ENCODE results near the gene ZNF284. TPM values are rescaled to one million over a fixed set of nuclear protein-coding genes. Genes with fewer than 3 reads are reported as not detected.

Gene ZNF284
- polyA plus RNA-seq, 2 of the 4 experiments (the other 2 are of a cell fraction) = 1.0 to 1.2 TPM

DNA sequence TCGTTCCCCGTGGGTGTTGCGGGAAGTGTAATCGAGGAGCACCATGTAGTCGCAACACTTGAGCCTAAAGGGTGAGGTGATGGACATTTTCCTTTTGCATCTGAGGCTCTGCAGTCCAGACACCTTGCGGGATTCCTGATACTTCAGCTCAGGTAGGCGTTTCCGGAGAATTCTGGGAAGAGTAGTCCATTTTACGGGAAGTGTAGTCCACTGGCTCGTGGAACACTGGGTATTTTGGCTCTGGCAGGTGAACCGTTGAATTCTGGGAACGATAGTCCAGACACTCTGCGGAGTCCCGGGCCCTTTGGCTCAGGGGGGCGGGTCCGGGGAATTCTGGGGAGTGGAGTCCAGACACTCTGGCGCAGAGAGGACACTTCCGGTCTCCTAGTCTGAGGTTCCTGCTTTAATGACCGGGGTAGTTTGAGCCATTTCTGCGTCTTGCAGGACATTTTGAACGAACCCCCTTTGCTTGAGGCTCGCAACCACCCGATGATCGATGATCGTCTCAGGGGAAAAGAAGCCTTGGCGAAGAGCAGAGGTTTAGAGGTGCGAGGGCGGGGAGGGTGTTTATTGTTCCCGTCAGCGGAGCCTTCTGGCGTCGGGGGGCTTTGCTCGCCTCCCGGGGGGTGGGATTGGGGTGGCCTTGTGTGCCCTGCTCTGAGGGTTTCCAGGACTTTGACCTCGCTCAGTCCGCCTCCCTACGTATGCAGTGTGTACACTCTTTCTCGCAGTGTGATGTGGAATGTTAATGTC is 20.1 kb upstream of the ZNF284 start, which contains the start of gene ZNF223 (continued):
- TF ChIP-seq PHF8 (IDR thresholded peaks at IDR 0.05; ENCODE audit: borderline replicate concordance, low read depth) = 0 out of 2 replicates have a peak, but pooled peaks have one; percentile 34
- no peak for TF ChIP-seq CHD4 (IDR thresholded peaks at IDR 0.05; ENCODE audit: borderline replicate concordance)
- TF ChIP-seq, protein P1, sequence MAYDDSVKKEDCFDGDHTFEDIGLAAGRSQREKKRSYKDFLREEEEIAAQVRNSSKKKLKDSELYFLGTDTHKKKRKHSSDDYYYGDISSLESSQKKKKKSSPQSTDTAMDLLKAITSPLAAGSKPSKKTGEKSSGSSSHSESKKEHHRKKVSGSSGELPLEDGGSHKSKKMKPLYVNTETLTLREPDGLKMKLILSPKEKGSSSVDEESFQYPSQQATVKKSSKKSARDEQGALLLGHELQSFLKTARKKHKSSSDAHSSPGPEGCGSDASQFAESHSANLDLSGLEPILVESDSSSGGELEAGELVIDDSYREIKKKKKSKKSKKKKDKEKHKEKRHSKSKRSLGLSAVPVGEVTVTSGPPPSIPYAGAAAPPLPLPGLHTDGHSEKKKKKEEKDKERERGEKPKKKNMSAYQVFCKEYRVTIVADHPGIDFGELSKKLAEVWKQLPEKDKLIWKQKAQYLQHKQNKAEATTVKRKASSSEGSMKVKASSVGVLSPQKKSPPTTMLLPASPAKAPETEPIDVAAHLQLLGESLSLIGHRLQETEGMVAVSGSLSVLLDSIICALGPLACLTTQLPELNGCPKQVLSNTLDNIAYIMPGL (CRISPR knock-in tag; IDR thresholded peaks at IDR 0.05; ENCODE audit: borderline replicate concordance) = no peak
- no peak for TF ChIP-seq EHMT2 (IDR thresholded peaks at IDR 0.05; ENCODE audit: low read depth)
- no peak for TF ChIP-seq HOXB13 (CRISPR knock-in tag; IDR thresholded peaks at IDR 0.05; ENCODE audit: low read depth)
- TF ChIP-seq, protein P2, sequence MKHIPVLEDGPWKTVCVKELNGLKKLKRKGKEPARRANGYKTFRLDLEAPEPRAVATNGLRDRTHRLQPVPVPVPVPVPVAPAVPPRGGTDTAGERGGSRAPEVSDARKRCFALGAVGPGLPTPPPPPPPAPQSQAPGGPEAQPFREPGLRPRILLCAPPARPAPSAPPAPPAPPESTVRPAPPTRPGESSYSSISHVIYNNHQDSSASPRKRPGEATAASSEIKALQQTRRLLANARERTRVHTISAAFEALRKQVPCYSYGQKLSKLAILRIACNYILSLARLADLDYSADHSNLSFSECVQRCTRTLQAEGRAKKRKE (CRISPR knock-in tag; IDR thresholded peaks at IDR 0.05; ENCODE audit: low read depth) = no peak
- 0 out of 2 replicates have a peak, but pooled peaks have one; percentile 2 for TF ChIP-seq FOXS1 (CRISPR knock-in tag; IDR thresholded peaks at IDR 0.05)
- TF ChIP-seq, protein P3, sequence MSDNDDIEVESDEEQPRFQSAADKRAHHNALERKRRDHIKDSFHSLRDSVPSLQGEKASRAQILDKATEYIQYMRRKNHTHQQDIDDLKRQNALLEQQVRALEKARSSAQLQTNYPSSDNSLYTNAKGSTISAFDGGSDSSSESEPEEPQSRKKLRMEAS (IDR thresholded peaks at IDR 0.05) = peak; percentile 61
- TF ChIP-seq POLR2A (IDR thresholded peaks at IDR 0.05; ENCODE audit: low read length) = peak; percentile 27; the same call in 1 of the 2 replicates
- no peak for TF ChIP-seq CBX8 (IDR thresholded peaks at IDR 0.05)
- TF ChIP-seq, protein P4, sequence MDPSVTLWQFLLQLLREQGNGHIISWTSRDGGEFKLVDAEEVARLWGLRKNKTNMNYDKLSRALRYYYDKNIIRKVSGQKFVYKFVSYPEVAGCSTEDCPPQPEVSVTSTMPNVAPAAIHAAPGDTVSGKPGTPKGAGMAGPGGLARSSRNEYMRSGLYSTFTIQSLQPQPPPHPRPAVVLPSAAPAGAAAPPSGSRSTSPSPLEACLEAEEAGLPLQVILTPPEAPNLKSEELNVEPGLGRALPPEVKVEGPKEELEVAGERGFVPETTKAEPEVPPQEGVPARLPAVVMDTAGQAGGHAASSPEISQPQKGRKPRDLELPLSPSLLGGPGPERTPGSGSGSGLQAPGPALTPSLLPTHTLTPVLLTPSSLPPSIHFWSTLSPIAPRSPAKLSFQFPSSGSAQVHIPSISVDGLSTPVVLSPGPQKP (IDR thresholded peaks at IDR 0.05; ENCODE audit: low read depth, low read length) = no peak
- no peak for TF ChIP-seq CEBPB (IDR thresholded peaks at IDR 0.05)
- TF ChIP-seq HES2 (IDR thresholded peaks at IDR 0.05) = no peak
- no peak for TF ChIP-seq TFCP2L1 (CRISPR knock-in tag; IDR thresholded peaks at IDR 0.05)
- no peak for TF ChIP-seq RNF2 (IDR thresholded peaks at IDR 0.05; ENCODE audit: borderline replicate concordance, low read depth)
- TF ChIP-seq NR3C1 (IDR thresholded peaks at IDR 0.05) = no peak
- no peak for TF ChIP-seq KDM1A (IDR thresholded peaks at IDR 0.05; ENCODE audit: low read depth)
- TF ChIP-seq JUNB (IDR thresholded peaks at IDR 0.05) = no peak
- TF ChIP-seq, protein P5, sequence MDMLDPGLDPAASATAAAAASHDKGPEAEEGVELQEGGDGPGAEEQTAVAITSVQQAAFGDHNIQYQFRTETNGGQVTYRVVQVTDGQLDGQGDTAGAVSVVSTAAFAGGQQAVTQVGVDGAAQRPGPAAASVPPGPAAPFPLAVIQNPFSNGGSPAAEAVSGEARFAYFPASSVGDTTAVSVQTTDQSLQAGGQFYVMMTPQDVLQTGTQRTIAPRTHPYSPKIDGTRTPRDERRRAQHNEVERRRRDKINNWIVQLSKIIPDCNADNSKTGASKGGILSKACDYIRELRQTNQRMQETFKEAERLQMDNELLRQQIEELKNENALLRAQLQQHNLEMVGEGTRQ (IDR thresholded peaks at IDR 0.05) = no peak
- TF ChIP-seq MYC (IDR thresholded peaks at IDR 0.05; ENCODE audit: borderline replicate concordance, low read length) = peak; percentile 17; the same call in 1 of the 2 replicates
- peak in 1 of 2 experiments; percentile 46; a peak in 1 of 5 replicates for TF ChIP-seq JUN (IDR thresholded peaks at IDR 0.05)

GRCh38 chr19:44055870-44056269 is 16.1 kb upstream of the ZNF284 start:
- POLR2A ChIA-PET = no interaction called here
- DNase-seq (ENCODE audit: low read depth in 1 of 2, low spot score in 1 of 2) (no peak), FAIRE-seq (no peak), ATAC-seq (no peak)
- H3K27ac ChIP-seq = no peak overlapping the region
- no peak overlapping the region for H3K4me2 ChIP-seq
- CTCF ChIA-PET = interaction anchor here (0.6 kb wide), 1 partner anchor 444 kb away, joined by 3 read pairs; the partner anchor contains the start of gene ZNF180
- no peaks in the 10 kb centered on the region for H3K4me1 ChIP-seq
- no peak for TF ChIP-seq CBX2 (IDR thresholded peaks at IDR 0.05; ENCODE audit: borderline replicate concordance, low read depth)
- TF ChIP-seq, protein P1 (CRISPR knock-in tag; IDR thresholded peaks at IDR 0.05; ENCODE audit: borderline replicate concordance) = no peak
- TF ChIP-seq HDAC2 (IDR thresholded peaks at IDR 0.05) = no peak
- H3K4me3 ChIP-seq = no peak overlapping the region
- WGBS (ENCODE audit: missing lambda C conversion rate) = 85% methylated on average over 5 of the region's 5 CpGs
- peaks cover 79% of the 10 kb centered on the region for H3K9me3 ChIP-seq

Measured in A549 (cell line).